Measurements from ENCODE around the gene PRKG2.

DNA sequence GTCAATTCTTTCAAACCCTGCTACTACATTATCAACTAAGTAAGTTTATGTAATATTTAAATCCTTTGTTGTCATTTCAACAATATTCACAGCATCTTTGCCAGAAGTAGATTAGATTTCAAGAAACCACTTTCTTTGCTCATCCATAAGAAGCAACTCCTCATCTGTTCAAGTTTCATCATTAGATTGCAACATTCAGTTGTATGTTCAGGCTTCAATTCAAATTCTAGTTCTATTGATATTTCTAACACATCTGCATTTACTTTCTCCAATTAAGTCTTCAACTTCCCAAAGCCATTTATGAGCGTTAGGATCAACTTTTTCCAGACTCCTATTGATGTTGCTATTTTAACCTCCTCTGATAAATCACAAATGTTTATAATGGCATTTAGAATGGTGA, 118.5 kb downstream of the PRKG2 start:
- TF ChIP-seq POLR2AphosphoS5 (IDR thresholded peaks at IDR 0.05) (no peak), EP300 (IDR thresholded peaks at IDR 0.05) (no peak)
